ENCODE data around the gene TRPV6.

The TRPV6 gene

GRCh38 chr7:142874837-142875236 lies 10.7 kb downstream of the TRPV6 start:
- no peaks in the 10 kb centered on the region for H3K27me3 ChIP-seq (ENCODE audit: insufficient read depth, low read length)
- H3K4me1 ChIP-seq (ENCODE audit: insufficient read depth, low read length): no peaks in the 10 kb centered on the region

GRCh38 chr7:142874409-142874808 lies 11.1 kb downstream of the TRPV6 start:
- H3K4me3 ChIP-seq (ENCODE audit: low read length): no peak overlapping the region
- no peak overlapping the region for H2AFZ ChIP-seq (ENCODE audit: low read depth, low read length)
- H3K4me1 ChIP-seq (ENCODE audit: insufficient read depth, low read length): no peaks in the 10 kb centered on the region
- H3K27me3 ChIP-seq (ENCODE audit: insufficient read depth, low read length): no peaks in the 10 kb centered on the region
- H3K36me3 ChIP-seq (ENCODE audit: insufficient read depth, low read length): no peaks in the 10 kb centered on the region
- H3K9me3 ChIP-seq (ENCODE audit: low read length): no peaks in the 10 kb centered on the region

More at GRCh38 chr7:142874837-142875236, 10.7 kb downstream of the TRPV6 start:
- H3K9me3 ChIP-seq (ENCODE audit: low read length): no peaks in the 10 kb centered on the region
- no peak overlapping the region for H2AFZ ChIP-seq (ENCODE audit: low read depth, low read length)
- no peaks in the 10 kb centered on the region for H3K36me3 ChIP-seq (ENCODE audit: insufficient read depth, low read length)
- H3K4me3 ChIP-seq (ENCODE audit: low read length): no peak overlapping the region

GRCh38 chr7:142873871-142874270 lies 11.7 kb downstream of the TRPV6 start:
- H3K4me3 ChIP-seq (ENCODE audit: low read length): no peak overlapping the region
- H3K27me3 ChIP-seq (ENCODE audit: insufficient read depth, low read length): no peaks in the 10 kb centered on the region
- no peaks in the 10 kb centered on the region for H3K9me3 ChIP-seq (ENCODE audit: low read length)
- no peaks in the 10 kb centered on the region for H3K36me3 ChIP-seq (ENCODE audit: insufficient read depth, low read length)
- no peaks in the 10 kb centered on the region for H3K4me1 ChIP-seq (ENCODE audit: insufficient read depth, low read length)
- H2AFZ ChIP-seq (ENCODE audit: low read depth, low read length): no peak overlapping the region

- no peaks in the 10 kb centered on the region for H3K9me3 ChIP-seq (ENCODE audit: low read length)
- no peak overlapping the region for H2AFZ ChIP-seq (ENCODE audit: low read depth, low read length)
- no peaks in the 10 kb centered on the region for H3K27me3 ChIP-seq (ENCODE audit: insufficient read depth, low read length)
- H3K36me3 ChIP-seq (ENCODE audit: insufficient read depth, low read length): no peaks in the 10 kb centered on the region
- no peak overlapping the region for H3K4me3 ChIP-seq (ENCODE audit: low read length)
- no peaks in the 10 kb centered on the region for H3K4me1 ChIP-seq (ENCODE audit: insufficient read depth, low read length)
Observed at GRCh38 chr7:142873281-142873784, 12.2 kb downstream of the TRPV6 start.

- Histone ChIP-seq H3K4me1 (ENCODE audit: insufficient read depth, low read length) (no peaks in the 10 kb centered on the region), H3K36me3 (ENCODE audit: insufficient read depth, low read length) (no peaks in the 10 kb centered on the region), H2AFZ (ENCODE audit: low read depth, low read length) (no peak overlapping the region), H3K27me3 (ENCODE audit: insufficient read depth, low read length) (no peaks in the 10 kb centered on the region), H3K9me3 (ENCODE audit: low read length) (no peaks in the 10 kb centered on the region), H3K4me3 (ENCODE audit: low read length) (no peak overlapping the region)
Observed at GRCh38 chr7:142872106-142872675, 13.4 kb downstream of the TRPV6 start.

- Histone ChIP-seq H3K36me3 (ENCODE audit: insufficient read depth, low read length) (no peaks in the 10 kb centered on the region), H3K9me3 (ENCODE audit: low read length) (no peaks in the 10 kb centered on the region), H3K4me1 (ENCODE audit: insufficient read depth, low read length) (no peaks in the 10 kb centered on the region)
Observed at GRCh38 chr7:142871260-142872105, 14.1 kb downstream of the TRPV6 start.

GRCh38 chr7:142870566-142871259 lies 14.8 kb downstream of the TRPV6 start:
- Histone ChIP-seq H3K4me3 (ENCODE audit: low read length) (no peak overlapping the region), H3K27me3 (ENCODE audit: insufficient read depth, low read length) (no peaks in the 10 kb centered on the region), H3K9me3 (ENCODE audit: low read length) (no peaks in the 10 kb centered on the region), H2AFZ (ENCODE audit: low read depth, low read length) (no peak overlapping the region), H3K4me1 (ENCODE audit: insufficient read depth, low read length) (no peaks in the 10 kb centered on the region), H3K36me3 (ENCODE audit: insufficient read depth, low read length) (no peaks in the 10 kb centered on the region)

More at GRCh38 chr7:142871260-142872105, 14.1 kb downstream of the TRPV6 start:
- H2AFZ ChIP-seq (ENCODE audit: low read depth, low read length): no peak overlapping the region
- no peak overlapping the region for H3K4me3 ChIP-seq (ENCODE audit: low read length)
- no peaks in the 10 kb centered on the region for H3K27me3 ChIP-seq (ENCODE audit: insufficient read depth, low read length)

GRCh38 chr7:142870147-142870559 lies 15.4 kb downstream of the TRPV6 start:
- H3K27me3 ChIP-seq (ENCODE audit: insufficient read depth, low read length): no peaks in the 10 kb centered on the region
- no peak overlapping the region for H3K4me3 ChIP-seq (ENCODE audit: low read length)
- no peaks in the 10 kb centered on the region for H3K36me3 ChIP-seq (ENCODE audit: insufficient read depth, low read length)
- no peak overlapping the region for H2AFZ ChIP-seq (ENCODE audit: low read depth, low read length)
- H3K9me3 ChIP-seq (ENCODE audit: low read length): no peaks in the 10 kb centered on the region
- H3K4me1 ChIP-seq (ENCODE audit: insufficient read depth, low read length): no peaks in the 10 kb centered on the region

- Histone ChIP-seq H3K4me3 (ENCODE audit: low read length) (no peak overlapping the region), H3K36me3 (ENCODE audit: insufficient read depth, low read length) (no peaks in the 10 kb centered on the region), H3K27me3 (ENCODE audit: insufficient read depth, low read length) (no peaks in the 10 kb centered on the region), H3K4me1 (ENCODE audit: insufficient read depth, low read length) (no peaks in the 10 kb centered on the region), H2AFZ (ENCODE audit: low read depth, low read length) (no peak overlapping the region), H3K9me3 (ENCODE audit: low read length) (no peaks in the 10 kb centered on the region)
Observed at GRCh38 chr7:142869434-142869833, 16.1 kb downstream of the TRPV6 start.

- no peak overlapping the region for H2AFZ ChIP-seq (ENCODE audit: low read depth, low read length)
- no peaks in the 10 kb centered on the region for H3K9me3 ChIP-seq (ENCODE audit: low read length)
- H3K36me3 ChIP-seq (ENCODE audit: insufficient read depth, low read length): no peaks in the 10 kb centered on the region
Observed at GRCh38 chr7:142868986-142869415, 16.5 kb downstream of the TRPV6 start.

GRCh38 chr7:142868188-142868985 lies 17.2 kb downstream of the TRPV6 start:
- Histone ChIP-seq H3K4me1 (ENCODE audit: insufficient read depth, low read length) (no peaks in the 10 kb centered on the region), H3K36me3 (ENCODE audit: insufficient read depth, low read length) (no peaks in the 10 kb centered on the region), H3K4me3 (ENCODE audit: low read length) (no peak overlapping the region), H2AFZ (ENCODE audit: low read depth, low read length) (no peak overlapping the region), H3K27me3 (ENCODE audit: insufficient read depth, low read length) (no peaks in the 10 kb centered on the region), H3K9me3 (ENCODE audit: low read length) (no peaks in the 10 kb centered on the region)

More at GRCh38 chr7:142868986-142869415, 16.5 kb downstream of the TRPV6 start:
- Histone ChIP-seq H3K4me1 (ENCODE audit: insufficient read depth, low read length) (no peaks in the 10 kb centered on the region), H3K27me3 (ENCODE audit: insufficient read depth, low read length) (no peaks in the 10 kb centered on the region), H3K4me3 (ENCODE audit: low read length) (no peak overlapping the region)

- no peaks in the 10 kb centered on the region for H3K36me3 ChIP-seq (ENCODE audit: insufficient read depth, low read length)
- H3K4me3 ChIP-seq (ENCODE audit: low read length): no peak overlapping the region
- no peaks in the 10 kb centered on the region for H3K9me3 ChIP-seq (ENCODE audit: low read length)
- no peaks in the 10 kb centered on the region for H3K27me3 ChIP-seq (ENCODE audit: insufficient read depth, low read length)
- no peaks in the 10 kb centered on the region for H3K4me1 ChIP-seq (ENCODE audit: insufficient read depth, low read length)
- no peak overlapping the region for H2AFZ ChIP-seq (ENCODE audit: low read depth, low read length)
Observed at GRCh38 chr7:142867398-142868187, 18.0 kb downstream of the TRPV6 start.
